Neural crest cell (in vitro differentiated cells): ENCODE data around the gene ZNF362. TPM values are rescaled to one million over a fixed set of nuclear protein-coding genes. Genes with fewer than 3 reads are reported as not detected.
A peak's percentile ranks its signal among the peaks of the same experiment; 100 is the strongest.
"Not testable (repeated sequence)": the region's sequence is repeated elsewhere in the genome, so short reads cannot be mapped to it uniquely, and the experiment has no call there.

ENCODE experiments used
- DNase-seq: peaks from one replicate; pipeline ENCODE4 v3.0.0; 2021; ENCODE audit warnings: low read depth, mixed read lengths, low spot score
- H3K27ac Mint-ChIP-seq: one replicate; pipeline ENCODE4 v1.8.0; 2021; ENCODE audit warnings: mild to moderate bottlenecking, mixed read lengths; ENCODE audit not compliant: unreplicated experiment
- H3K27me3 Mint-ChIP-seq: 2 replicates; pipeline ENCODE4 v1.8.0; 2021; ENCODE audit warnings: low read depth, mild to moderate bottlenecking, mixed read lengths
- H3K36me3 Mint-ChIP-seq: 2 replicates; pipeline ENCODE4 v1.8.0; 2021; ENCODE audit warnings: low read depth, mild to moderate bottlenecking, mixed read lengths
- H3K4me1 Mint-ChIP-seq: 2 replicates; pipeline ENCODE4 v1.8.0; 2021; ENCODE audit warnings: mixed read lengths
- H3K4me3 Mint-ChIP-seq: one replicate; pipeline ENCODE4 v1.8.0; 2021; ENCODE audit warnings: mild to moderate bottlenecking, mixed read lengths
- H3K9me3 Mint-ChIP-seq: 2 replicates; pipeline ENCODE4 v1.8.0; 2021; ENCODE audit warnings: mixed read lengths
- CTCF ChIP-seq: fragments of 200-600 bp; sonication (generic); conservative IDR thresholded peaks from 2 replicates; pipeline ENCODE4 v1.5.0; 2021; ENCODE audit warnings: antibody characterized with exemption, mild to moderate bottlenecking
- total RNA-seq: library from RNA; stranded (reverse); gene quantifications from 2 replicates; pipeline ENCODE4 v1.2.1, GENCODE V29; 2021

ZNF362 gene
- total RNA-seq, 1 donor from 2014 or later: 56.3 TPM

DNA sequence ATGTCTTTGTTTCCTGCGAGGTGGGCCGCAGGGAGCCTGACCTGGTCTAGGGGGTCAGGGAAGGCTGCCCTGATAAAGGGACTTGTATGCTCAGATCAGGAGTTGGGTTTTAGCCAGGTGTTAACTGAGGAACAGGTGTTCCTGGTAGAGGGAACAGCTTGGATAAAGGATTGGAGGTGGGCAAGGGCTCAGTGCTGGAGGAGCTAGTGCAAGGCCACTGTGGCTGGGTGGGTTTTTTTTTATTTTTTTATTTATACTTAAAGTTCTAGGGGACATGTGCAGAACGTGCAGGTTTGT is 33.5 kb downstream of the ZNF362 start:
- Mint-ChIP-seq H3K27ac (no peak overlapping the region), H3K4me1 (peaks cover 5% of the 10 kb centered on the region), H3K4me3 (no peak overlapping the region), H3K9me3 (no peaks in the 10 kb centered on the region), H3K27me3 (no peaks in the 10 kb centered on the region), H3K36me3 (peaks cover 20% of the 10 kb centered on the region)
- no peak for TF ChIP-seq CTCF
- DNase-seq: no peak

DNA sequence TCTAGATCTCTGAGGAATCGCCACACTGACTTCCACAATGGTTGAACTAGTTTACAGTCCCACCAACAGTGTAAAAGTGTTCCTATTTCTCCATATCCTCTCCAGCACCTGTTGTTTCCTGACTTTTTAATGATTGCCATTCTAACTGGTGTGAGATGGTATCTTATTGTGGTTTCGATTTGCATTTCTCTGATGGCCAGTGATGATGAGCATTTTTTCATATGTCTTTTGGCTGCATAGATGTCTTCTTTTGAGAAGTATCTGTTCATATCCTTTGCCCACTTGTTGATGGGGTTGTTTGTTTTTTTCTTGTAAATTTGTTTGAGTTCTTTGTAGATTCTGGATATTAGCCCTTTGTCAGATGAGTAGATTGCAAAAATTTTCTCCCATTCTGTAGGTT is 34.3 kb downstream of the ZNF362 start:
- not testable (repeated sequence) for DNase-seq, H3K4me1 Mint-ChIP-seq, H3K4me3 Mint-ChIP-seq, H3K27me3 Mint-ChIP-seq, H3K9me3 Mint-ChIP-seq, H3K27ac Mint-ChIP-seq
- H3K36me3 Mint-ChIP-seq: peaks cover 24% of the 10 kb centered on the region

GRCh38 chr1:33292726-33293340 is 36.5 kb downstream of the ZNF362 start:
- Mint-ChIP-seq H3K36me3 (peaks cover 27% of the 10 kb centered on the region), H3K4me1 (no peaks in the 10 kb centered on the region), H3K27me3 (no peaks in the 10 kb centered on the region), H3K4me3 (no peak overlapping the region), H3K27ac (no peak overlapping the region), H3K9me3 (no peaks in the 10 kb centered on the region)
- DNase-seq: no peak
- TF ChIP-seq CTCF: no peak

GRCh38 chr1:33294071-33295010 is 38.0 kb downstream of the ZNF362 start:
- Mint-ChIP-seq H3K4me3 (no peak overlapping the region), H3K9me3 (no peaks in the 10 kb centered on the region), H3K27ac (no peak overlapping the region), H3K27me3 (no peaks in the 10 kb centered on the region), H3K36me3 (peaks cover 24% of the 10 kb centered on the region), H3K4me1 (no peaks in the 10 kb centered on the region)
- TF ChIP-seq CTCF: no peak
- no peak for DNase-seq

DNA sequence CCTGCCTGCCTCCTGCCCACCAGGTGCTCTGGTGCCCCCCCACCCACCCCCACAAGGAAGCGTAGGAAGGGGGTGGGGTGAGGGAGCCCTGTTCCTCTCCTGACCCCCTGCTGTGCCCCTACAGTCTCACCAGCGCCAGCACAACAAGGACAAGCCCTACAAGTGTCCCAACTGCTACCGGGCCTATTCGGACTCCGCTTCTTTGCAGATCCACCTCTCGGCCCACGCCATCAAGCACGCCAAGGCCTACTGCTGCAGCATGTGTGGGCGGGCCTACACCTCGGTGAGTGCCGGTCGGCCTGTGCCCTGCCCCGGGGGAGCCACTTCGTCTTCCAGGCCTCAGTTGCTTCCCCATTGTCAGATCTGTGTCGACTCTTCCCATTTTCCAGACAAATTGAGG is 38.7 kb downstream of the ZNF362 start:
- Mint-ChIP-seq H3K27ac (no peak overlapping the region), H3K36me3 (peaks cover 19% of the 10 kb centered on the region), H3K9me3 (no peaks in the 10 kb centered on the region), H3K4me1 (no peaks in the 10 kb centered on the region), H3K4me3 (no peak overlapping the region), H3K27me3 (no peaks in the 10 kb centered on the region)
- DNase-seq: no peak
- TF ChIP-seq CTCF: no peak

GRCh38 chr1:33295450-33296081 is 39.3 kb downstream of the ZNF362 start:
- H3K4me1 Mint-ChIP-seq: no peaks in the 10 kb centered on the region
- TF ChIP-seq CTCF: peak; percentile 97
- no peaks in the 10 kb centered on the region for H3K9me3 Mint-ChIP-seq
- peak overlapping the region; percentile 23 for H3K4me3 Mint-ChIP-seq
- DNase-seq: peak; percentile 95
- no peaks in the 10 kb centered on the region for H3K27me3 Mint-ChIP-seq
- no peak overlapping the region for H3K27ac Mint-ChIP-seq
- H3K36me3 Mint-ChIP-seq: peaks cover 18% of the 10 kb centered on the region
